Activated gamma-delta T cell treated with Interleukin-2 at 50 U/mL for 16 hours (primary cell): ENCODE results near the gene TOPBP1.
"Not testable (repeated sequence)": the region's sequence is repeated elsewhere in the genome, so short reads cannot be mapped to it uniquely, and the experiment has no call there.

Experiments used
- DNase-seq: peaks from one replicate; pipeline ENCODE4 v3.0.0-alpha.2; 2020

TOPBP1 gene

DNA sequence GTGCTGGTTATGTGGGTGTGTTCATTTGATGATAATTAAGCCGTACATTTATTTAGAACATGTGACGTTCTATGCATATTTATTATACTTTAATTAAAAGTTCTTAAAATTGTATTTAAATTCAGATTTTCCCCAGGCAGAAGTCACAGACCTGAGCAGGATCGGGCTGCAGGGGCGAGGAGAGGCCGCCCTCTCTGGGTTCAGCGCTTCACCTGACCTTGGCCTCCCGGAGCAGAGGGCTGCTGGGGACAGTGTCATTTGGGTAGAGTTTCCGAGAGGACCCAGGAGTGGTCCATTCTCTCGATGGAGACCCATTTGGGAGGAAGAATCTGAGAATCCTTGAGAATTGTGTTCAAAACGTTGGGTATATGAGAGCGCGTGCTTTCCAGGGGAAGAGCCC lies 12.0 kb upstream of the TOPBP1 start:
- no peak for DNase-seq

DNA sequence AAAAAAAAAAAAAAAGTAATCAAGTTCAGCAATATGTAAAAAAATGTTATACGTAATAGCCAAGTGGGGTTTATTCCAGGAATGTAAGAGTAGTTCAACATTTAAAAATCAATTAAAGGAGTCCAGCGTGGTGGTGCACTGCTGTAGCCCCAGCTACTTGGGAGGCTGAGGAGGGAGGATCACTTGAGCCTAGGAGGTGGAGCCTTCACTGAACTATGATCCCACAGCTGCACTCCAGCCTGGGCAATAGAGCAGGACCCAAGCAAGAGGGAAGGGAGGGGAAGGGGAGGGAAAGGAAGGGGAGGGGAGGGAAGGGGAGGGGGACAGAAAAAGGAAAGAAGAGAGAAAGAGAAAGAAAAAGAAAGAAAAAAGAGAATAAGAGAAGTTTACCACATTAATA lies 10.7 kb upstream of the TOPBP1 start:
- DNase-seq, result no peak

GRCh38 chr3:133670525-133670995 lies 8.8 kb upstream of the TOPBP1 start:
- no peak for DNase-seq

- DNase-seq, result no peak
Observed at GRCh38 chr3:133669949-133670524, 8.3 kb upstream of the TOPBP1 start.

DNA sequence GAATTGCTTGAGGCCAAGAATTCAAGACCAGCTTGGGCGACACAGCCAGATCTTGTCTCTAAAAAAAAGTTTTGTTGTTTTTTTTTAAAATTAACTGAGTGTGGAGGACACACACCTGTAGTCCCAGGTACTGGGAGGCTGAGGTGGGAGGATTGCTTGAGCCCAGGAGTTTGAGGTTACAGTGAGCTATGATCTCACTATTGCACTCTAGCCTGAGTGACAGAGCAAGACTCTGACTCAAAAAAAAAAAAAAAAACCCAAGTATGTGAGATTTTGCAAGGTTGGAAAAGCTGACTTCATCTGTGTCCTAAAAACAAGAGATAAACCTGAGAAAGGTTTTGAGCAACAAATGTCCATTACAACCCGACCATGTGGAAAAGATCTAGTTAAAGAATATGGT lies 5.4 kb upstream of the TOPBP1 start:
- DNase-seq, result no peak

- not testable (repeated sequence) for DNase-seq
Observed at GRCh38 chr3:133665188-133665587, 3.4 kb upstream of the TOPBP1 start.

- peak; percentile 8 for DNase-seq
Observed at GRCh38 chr3:133663569-133664313, 2.0 kb upstream of the TOPBP1 start.

- no peak for DNase-seq
Observed at GRCh38 chr3:133662278-133662651, 524 bp upstream of the TOPBP1 start.

DNA sequence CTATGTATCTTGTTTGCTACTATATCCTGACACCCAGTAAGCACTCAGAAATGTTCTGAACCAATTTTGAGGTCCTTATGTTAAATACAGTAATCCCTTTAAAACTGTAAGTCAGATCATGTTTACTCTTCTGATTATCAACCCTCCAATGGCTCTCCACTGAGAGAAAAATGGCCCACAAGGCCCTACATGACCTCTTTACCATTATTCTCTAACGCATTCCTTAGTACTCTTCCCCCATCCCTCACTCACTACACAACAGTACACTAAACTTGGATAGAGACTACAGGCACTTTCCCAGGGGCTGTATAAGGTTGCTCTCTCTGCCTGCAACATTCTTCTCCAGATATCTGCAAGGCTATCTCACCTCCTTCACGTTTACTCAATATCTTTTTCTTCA lies 1.9 kb downstream of the TOPBP1 start:
- DNase-seq, result no peak

DNA sequence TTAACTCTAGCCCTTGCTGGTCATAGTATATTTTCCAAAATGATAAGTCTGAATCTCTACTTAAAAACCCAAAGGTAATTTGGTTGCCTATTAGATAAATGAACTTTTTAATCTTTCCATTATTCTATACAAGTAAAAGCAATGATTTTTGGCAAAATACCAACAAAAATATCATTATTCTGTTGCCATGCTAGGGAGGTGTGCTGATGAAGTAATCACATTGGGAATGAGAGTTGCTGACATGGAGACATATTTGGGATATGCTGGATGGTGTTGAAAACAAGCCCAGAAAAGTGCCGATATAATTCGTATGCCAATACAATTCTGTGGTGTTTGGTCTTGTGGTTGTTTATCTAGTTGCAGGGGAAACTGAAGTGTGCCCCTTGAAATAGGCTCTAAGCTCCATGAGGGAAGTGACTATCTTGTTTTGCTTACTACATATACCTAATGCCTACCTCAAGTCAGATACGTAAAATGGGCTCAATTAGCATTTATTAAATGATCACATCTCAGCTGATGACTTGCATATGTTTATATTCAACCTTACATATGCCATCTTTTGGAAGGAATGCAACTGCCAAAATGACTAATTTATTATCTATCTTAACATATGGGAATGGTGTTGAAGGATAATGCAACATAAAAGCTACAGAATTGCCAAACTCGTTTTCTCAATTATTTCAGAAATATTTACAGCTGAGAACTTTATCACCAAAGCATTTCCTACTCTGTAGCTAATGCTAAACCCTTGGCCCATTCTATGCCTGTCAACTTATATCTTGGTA lies 5.8 kb downstream of the TOPBP1 start:
- DNase-seq, result no peak

- no peak for DNase-seq
Observed at GRCh38 chr3:133649486-133650068, 12.2 kb downstream of the TOPBP1 start.

- DNase-seq, result no peak
Observed at GRCh38 chr3:133644768-133645167, 17.0 kb downstream of the TOPBP1 start.

GRCh38 chr3:133643611-133644010 lies 18.1 kb downstream of the TOPBP1 start:
- no peak for DNase-seq

- DNase-seq, result no peak
Observed at GRCh38 chr3:133641254-133641653, 20.5 kb downstream of the TOPBP1 start.

DNA sequence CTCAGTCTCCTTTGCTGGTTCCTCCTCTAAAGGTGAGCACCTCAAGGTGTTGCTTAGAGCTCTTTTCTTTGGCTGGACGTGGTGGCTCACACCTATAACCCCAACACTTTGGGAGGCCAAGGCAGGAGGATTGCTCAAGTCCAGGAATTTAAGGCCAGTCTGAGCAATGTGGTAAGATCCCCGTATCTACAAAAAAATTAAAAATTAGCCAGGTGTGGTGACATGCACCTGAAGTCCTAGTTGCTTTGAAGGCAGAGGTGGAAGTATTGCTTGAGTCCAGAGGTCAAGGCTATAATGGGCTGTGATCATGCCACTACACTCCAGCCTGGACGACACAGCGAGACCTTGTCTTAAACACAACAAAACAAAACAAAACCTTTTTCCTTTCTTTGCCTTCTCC lies 28.3 kb downstream of the TOPBP1 start:
- DNase-seq, result no peak

DNA sequence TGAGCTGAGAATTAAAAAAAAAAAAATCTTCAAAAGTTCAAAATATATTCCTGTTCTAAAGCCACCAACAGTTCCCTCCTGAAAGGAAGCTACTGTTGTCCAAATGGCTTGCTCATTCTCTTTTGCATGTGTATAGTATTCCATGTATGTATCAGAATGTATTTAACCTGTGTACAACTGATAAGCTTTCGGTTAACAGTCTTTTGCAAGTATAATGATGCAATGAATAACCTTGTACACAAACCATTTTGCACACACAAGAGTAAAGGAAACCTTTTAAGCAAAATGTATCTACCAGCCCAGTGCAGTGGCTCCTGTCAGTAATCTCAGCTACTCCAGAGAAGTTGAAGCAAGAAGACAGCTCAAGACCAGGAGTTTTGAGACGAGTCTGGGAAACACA lies 32.6 kb downstream of the TOPBP1 start:
- DNase-seq, result no peak

DNA sequence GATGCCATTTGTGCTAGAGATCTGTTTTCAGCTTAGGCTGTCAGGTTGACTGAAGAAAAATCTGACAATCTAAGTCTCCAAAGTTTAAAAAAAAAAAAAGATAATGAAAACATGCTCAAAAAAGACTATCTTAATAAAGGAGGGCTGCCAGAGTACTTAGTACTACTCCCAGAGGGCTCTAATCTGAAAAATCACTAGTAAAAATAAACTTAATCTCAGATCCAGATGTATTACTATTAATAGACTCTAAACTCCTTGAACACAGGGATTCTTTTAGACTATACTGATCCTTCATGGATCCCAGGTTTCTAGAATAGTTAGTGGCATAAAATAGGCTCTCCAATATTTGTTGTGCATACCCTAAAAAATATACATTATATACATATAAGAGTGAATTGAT lies 34.0 kb downstream of the TOPBP1 start:
- DNase-seq, result no peak

DNA sequence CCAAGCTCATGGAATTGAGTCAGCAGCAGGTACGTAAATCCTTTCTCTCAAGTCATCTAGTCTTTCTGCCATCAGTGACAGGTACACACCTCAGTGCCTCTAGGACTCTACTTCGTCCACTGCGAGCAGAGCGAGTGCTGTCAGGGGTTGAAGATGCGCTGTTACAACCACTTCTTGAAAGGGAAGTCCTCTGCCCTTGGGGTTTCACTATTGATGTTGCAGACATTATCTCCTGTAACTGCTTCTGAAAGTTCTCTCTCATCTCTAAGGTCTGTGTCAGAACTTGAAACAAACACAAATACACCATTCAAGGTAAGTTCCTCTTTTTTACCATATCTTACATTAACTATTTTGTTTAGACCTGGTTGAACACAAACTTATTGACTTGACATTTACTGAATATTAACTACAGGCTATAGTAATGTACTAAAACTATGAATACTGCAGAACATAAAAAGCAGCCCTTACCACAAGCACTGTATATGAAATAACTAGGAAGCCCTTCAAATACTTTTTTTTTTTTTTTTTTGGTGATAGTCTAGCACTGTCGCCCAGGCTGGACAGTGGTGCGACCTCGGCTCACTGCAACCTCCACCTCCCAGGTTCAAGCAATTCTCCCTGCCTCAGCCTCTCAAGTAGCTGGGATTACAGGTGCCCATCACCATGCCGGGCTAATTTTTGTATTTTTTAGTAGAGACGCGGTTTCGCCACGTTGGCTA lies 41.5 kb downstream of the TOPBP1 start:
- no peak for DNase-seq

DNA sequence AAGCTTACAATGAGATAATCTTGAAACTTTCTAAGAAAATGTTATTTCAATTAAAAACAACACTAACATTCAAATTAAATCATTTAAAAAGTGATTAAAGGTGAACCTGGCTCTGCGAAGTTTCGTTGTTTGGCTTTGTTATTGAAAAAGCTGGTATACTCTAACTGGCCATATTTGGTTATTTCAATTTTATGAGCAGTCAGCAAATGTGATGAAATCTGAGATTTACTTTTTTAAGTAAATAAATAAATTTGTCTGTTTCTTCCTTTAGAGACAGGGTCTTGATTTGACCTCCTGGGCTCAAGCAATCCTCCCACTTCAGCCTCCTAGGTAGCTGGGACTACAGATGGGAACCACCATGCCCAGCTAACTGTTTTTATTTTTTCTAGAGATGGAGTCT lies 50.2 kb downstream of the TOPBP1 start:
- no peak for DNase-seq

GRCh38 chr3:133610031-133610430 lies 51.7 kb downstream of the TOPBP1 start:
- DNase-seq, result no peak

GRCh38 chr3:133608388-133608787 lies 53.4 kb downstream of the TOPBP1 start:
- DNase-seq, result no peak

DNA sequence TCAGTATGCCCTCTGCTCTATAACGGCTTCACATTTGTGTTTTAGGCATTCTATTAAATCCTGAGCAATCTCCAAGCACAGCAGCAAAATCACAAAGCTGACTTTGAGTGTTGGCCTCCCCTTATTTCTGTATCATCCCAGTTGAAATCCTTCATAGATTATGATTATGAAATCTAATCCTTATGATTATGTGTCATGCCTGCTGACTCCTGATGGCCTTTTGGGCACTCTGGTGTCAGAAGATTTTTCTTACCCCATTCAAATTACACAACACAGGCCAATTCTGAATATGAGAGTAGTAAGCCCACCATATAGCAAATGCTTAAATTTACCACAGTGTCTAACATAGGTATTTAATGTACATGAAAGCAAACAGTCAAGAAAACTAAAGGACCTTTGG lies 53.9 kb downstream of the TOPBP1 start:
- no peak for DNase-seq

GRCh38 chr3:133606902-133607301 lies 54.8 kb downstream of the TOPBP1 start:
- no peak for DNase-seq
